ENCODE data around the gene KRTAP9-8.
"Not testable (repeated sequence)": the region's sequence is repeated elsewhere in the genome, so short reads cannot be mapped to it uniquely, and the experiment has no call there.

KRTAP9-8 gene

DNA sequence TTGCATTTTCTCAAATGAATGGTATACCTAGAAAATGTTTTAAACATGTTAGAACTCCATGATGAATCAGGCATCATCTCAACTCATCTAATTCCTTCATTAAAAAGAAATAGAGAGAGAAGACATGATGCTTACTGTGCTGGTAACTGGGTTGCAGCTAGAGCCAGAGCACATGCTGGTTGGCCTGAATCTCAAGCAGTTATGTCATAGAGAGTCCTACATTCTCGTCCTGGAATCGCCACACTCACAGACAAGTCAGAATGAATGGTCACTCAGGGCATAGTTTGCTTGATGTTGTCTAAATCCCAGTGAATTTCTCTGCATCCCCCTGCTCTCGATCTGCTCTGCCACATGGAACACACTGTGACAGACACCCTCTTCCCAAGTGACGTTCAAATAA is 683 bp upstream of the KRTAP9-8 start:
- H3K4me1 Mint-ChIP-seq (ENCODE audit: low read depth); H3K9me3 Mint-ChIP-seq; H3K4me3 Mint-ChIP-seq; H3K36me3 Mint-ChIP-seq (ENCODE audit: low read depth); H3K27ac Mint-ChIP-seq; H3K27me3 Mint-ChIP-seq (ENCODE audit: low read depth): not testable (repeated sequence)

GRCh38 chr17:41246995-41247787 is 9.4 kb downstream of the KRTAP9-8 start:
- H3K4me3 Mint-ChIP-seq; H3K36me3 Mint-ChIP-seq (ENCODE audit: low read depth); H3K27ac Mint-ChIP-seq; H3K9me3 Mint-ChIP-seq; H3K4me1 Mint-ChIP-seq (ENCODE audit: low read depth): not testable (repeated sequence)
- H3K27me3 Mint-ChIP-seq (ENCODE audit: low read depth): peaks cover 13% of the 10 kb centered on the region

DNA sequence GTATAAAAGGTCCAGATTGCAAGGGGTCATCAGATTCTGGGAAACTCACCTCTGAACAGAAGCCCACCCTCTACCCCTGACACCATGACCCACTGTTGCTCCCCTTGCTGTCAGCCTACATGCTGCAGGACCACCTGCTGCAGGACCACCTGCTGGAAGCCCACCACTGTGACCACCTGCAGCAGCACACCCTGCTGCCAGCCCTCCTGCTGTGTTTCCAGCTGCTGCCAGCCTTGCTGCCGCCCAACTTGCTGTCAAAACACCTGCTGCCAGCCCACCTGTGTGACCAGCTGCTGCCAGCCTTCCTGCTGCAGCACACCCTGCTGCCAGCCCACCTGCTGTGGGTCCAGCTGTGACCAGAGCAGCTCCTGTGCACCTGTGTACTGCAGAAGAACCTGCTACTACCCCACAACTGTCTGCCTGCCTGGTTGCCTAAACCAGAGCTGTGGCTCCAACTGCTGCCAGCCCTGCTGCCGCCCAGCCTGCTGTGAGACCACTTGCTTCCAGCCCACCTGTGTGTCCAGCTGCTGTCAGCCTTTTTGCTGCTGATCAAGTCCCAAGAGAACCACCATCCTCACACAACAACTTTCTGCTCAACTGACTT is 11.9 kb downstream of the KRTAP9-8 start, which contains the start of gene KRTAP9-4:
KRTAP9-4 (plus strand) TSS at position 51 of the 604 bp plus-strand sequence; CDS start at position 85, 34 bp downstream.
- H3K27ac Mint-ChIP-seq: not testable (repeated sequence)
- peaks cover 20% of the 10 kb centered on the region for H3K27me3 Mint-ChIP-seq (ENCODE audit: low read depth)

DNA sequence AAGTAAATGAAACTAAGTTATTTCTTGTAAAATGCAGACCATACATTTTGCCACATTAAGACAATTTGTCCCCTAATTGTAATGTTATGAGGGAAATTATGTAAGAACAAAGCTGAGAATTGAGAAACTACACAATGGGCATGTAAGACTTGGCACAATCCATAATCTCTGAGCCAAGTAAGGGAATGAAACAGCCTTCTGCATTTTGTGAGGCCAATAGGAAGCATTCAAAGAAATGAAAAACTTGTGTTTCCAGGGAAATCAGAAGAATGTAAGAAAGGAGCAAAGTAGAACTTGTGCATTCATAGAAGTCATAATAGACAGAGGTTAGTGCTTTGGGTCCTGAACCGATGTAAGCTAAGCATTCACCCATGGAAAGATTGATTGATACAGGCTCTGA is 13.5 kb downstream of the KRTAP9-8 start:
- Mint-ChIP-seq H3K27me3 (ENCODE audit: low read depth) (peaks cover 25% of the 10 kb centered on the region), H3K4me1 (ENCODE audit: low read depth) (no peaks in the 10 kb centered on the region), H3K4me3 (no peak overlapping the region), H3K9me3 (no peaks in the 10 kb centered on the region), H3K27ac (no peak overlapping the region), H3K36me3 (ENCODE audit: low read depth) (no peaks in the 10 kb centered on the region)

More for the DNA sequence above, 11.9 kb downstream of the KRTAP9-8 start, which contains the start of gene KRTAP9-4:
- not testable (repeated sequence) for H3K9me3 Mint-ChIP-seq; H3K4me1 Mint-ChIP-seq (ENCODE audit: low read depth); H3K4me3 Mint-ChIP-seq; H3K36me3 Mint-ChIP-seq (ENCODE audit: low read depth)

GRCh38 chr17:41254861-41255260 is 17.1 kb downstream of the KRTAP9-8 start:
- Mint-ChIP-seq H3K27ac (no peak overlapping the region), H3K4me1 (ENCODE audit: low read depth) (no peaks in the 10 kb centered on the region), H3K27me3 (ENCODE audit: low read depth) (peaks cover 46% of the 10 kb centered on the region), H3K9me3 (no peaks in the 10 kb centered on the region), H3K4me3 (no peak overlapping the region), H3K36me3 (ENCODE audit: low read depth) (no peaks in the 10 kb centered on the region)

- H3K27me3 Mint-ChIP-seq (ENCODE audit: low read depth): peaks cover 47% of the 10 kb centered on the region
- H3K27ac Mint-ChIP-seq; H3K9me3 Mint-ChIP-seq; H3K4me1 Mint-ChIP-seq (ENCODE audit: low read depth); H3K36me3 Mint-ChIP-seq (ENCODE audit: low read depth); H3K4me3 Mint-ChIP-seq: not testable (repeated sequence)
Observed at GRCh38 chr17:41255381-41256290, 17.8 kb downstream of the KRTAP9-8 start, which contains the start of gene KRTAP9-9. Gene KRTAP9-9, plus strand, starts transcription at chr17:41255384.

GRCh38 chr17:41256291-41256685 is 18.5 kb downstream of the KRTAP9-8 start:
- no peak overlapping the region for H3K27ac Mint-ChIP-seq
- no peaks in the 10 kb centered on the region for H3K9me3 Mint-ChIP-seq
- H3K36me3 Mint-ChIP-seq (ENCODE audit: low read depth): no peaks in the 10 kb centered on the region
- H3K4me1 Mint-ChIP-seq (ENCODE audit: low read depth): no peaks in the 10 kb centered on the region
- no peak overlapping the region for H3K4me3 Mint-ChIP-seq
- H3K27me3 Mint-ChIP-seq (ENCODE audit: low read depth): peaks cover 52% of the 10 kb centered on the region

DNA sequence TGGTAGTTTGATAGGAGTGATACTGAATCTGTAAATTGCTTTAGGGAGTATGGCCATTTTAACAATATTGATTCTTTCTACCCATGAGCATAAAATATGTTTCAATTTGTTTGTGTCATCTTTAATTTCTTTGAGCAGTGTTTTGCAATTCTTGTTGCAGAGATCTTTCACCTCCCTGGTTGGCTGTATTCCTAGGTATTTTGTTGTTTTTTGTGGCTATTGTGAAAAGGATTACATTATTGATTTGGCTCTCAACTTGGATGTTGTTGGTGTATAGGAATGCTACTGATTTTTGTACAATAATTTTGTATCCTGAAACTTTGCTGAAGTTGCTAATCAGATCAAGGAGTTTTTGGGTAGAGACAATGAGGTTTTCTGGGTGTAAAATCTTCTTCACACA is 20.6 kb downstream of the KRTAP9-8 start:
- H3K9me3 Mint-ChIP-seq: no peaks in the 10 kb centered on the region

GRCh38 chr17:41263212-41263611 is 25.4 kb downstream of the KRTAP9-8 start:
- Mint-ChIP-seq H3K27ac (no peak overlapping the region), H3K4me3 (no peak overlapping the region), H3K4me1 (ENCODE audit: low read depth) (no peaks in the 10 kb centered on the region), H3K27me3 (ENCODE audit: low read depth) (peaks cover 48% of the 10 kb centered on the region), H3K36me3 (ENCODE audit: low read depth) (no peaks in the 10 kb centered on the region), H3K9me3 (no peaks in the 10 kb centered on the region)

More for the DNA sequence above, 20.6 kb downstream of the KRTAP9-8 start:
- Mint-ChIP-seq H3K36me3 (ENCODE audit: low read depth) (no peaks in the 10 kb centered on the region), H3K27me3 (ENCODE audit: low read depth) (peaks cover 58% of the 10 kb centered on the region), H3K27ac (no peak overlapping the region), H3K4me3 (no peak overlapping the region), H3K4me1 (ENCODE audit: low read depth) (no peaks in the 10 kb centered on the region)

GRCh38 chr17:41264599-41264998 is 26.8 kb downstream of the KRTAP9-8 start:
- H3K4me1 Mint-ChIP-seq (ENCODE audit: low read depth): no peaks in the 10 kb centered on the region
- H3K27me3 Mint-ChIP-seq (ENCODE audit: low read depth): peaks cover 35% of the 10 kb centered on the region
- H3K9me3 Mint-ChIP-seq: no peaks in the 10 kb centered on the region
- H3K27ac Mint-ChIP-seq: no peak overlapping the region
- no peak overlapping the region for H3K4me3 Mint-ChIP-seq
- no peaks in the 10 kb centered on the region for H3K36me3 Mint-ChIP-seq (ENCODE audit: low read depth)

- H3K4me3 Mint-ChIP-seq: no peak within 1 kb of the TSS
- H3K4me1 Mint-ChIP-seq (ENCODE audit: low read depth): no peaks in the 10 kb centered on the region
- H3K36me3 Mint-ChIP-seq (ENCODE audit: low read depth): no peaks in the 10 kb centered on the region
- H3K27me3 Mint-ChIP-seq (ENCODE audit: low read depth): peaks cover 33% of the 10 kb centered on the region
- H3K27ac Mint-ChIP-seq: no peak within 1 kb of the TSS
- no peaks in the 10 kb centered on the region for H3K9me3 Mint-ChIP-seq
Observed at GRCh38 chr17:41265078-41265477, 27.3 kb downstream of the KRTAP9-8 start, which contains the start of gene KRTAP9-6. Gene KRTAP9-6, plus strand, starts transcription at chr17:41265378. Its CDS starts 0 bp downstream, at chr17:41265378.

DNA sequence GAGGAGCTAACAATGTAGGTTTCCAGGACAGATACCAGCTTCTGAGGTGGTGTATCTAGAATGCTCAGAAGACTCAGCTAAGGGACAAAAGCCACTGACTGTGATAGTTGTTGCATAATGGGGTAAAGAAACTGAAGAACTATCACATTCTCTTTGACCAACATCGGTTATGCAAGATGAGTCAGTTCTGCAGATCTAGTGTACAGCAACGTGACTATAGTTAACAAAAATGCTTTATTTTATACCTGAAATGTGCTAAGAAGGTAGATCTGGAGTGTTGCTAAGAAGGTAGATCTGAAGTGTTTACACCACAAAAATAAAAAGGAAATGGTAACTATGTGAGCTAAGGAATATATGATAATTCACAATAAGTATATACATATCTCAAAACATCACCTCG is 29.9 kb downstream of the KRTAP9-8 start:
- Mint-ChIP-seq H3K27me3 (ENCODE audit: low read depth) (peaks cover 11% of the 10 kb centered on the region), H3K9me3 (no peaks in the 10 kb centered on the region), H3K4me3 (no peak overlapping the region)

DNA sequence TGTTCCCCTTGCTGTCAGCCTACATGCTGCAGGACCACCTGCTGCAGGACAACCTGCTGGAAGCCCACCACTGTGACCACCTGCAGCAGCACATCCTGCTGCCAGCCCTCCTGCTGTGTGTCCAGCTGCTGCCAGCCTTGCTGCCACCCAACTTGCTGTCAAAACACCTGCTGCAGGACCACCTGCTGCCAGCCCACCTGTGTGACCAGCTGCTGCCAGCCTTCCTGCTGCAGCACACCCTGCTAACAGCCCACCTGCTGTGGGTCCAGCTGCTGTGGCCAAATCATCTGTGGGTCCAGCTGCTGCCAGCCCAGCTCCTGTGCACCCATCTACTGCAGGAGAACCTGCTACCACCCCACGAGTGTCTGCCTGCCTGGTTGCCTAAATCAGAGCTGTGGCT is 33.5 kb downstream of the KRTAP9-8 start:
- not testable (repeated sequence) for H3K4me3 Mint-ChIP-seq; H3K27ac Mint-ChIP-seq; H3K27me3 Mint-ChIP-seq (ENCODE audit: low read depth); H3K4me1 Mint-ChIP-seq (ENCODE audit: low read depth); H3K36me3 Mint-ChIP-seq (ENCODE audit: low read depth); H3K9me3 Mint-ChIP-seq

More for the DNA sequence above, 29.9 kb downstream of the KRTAP9-8 start:
- Mint-ChIP-seq H3K36me3 (ENCODE audit: low read depth) (no peaks in the 10 kb centered on the region), H3K27ac (no peak overlapping the region), H3K4me1 (ENCODE audit: low read depth) (no peaks in the 10 kb centered on the region)

DNA sequence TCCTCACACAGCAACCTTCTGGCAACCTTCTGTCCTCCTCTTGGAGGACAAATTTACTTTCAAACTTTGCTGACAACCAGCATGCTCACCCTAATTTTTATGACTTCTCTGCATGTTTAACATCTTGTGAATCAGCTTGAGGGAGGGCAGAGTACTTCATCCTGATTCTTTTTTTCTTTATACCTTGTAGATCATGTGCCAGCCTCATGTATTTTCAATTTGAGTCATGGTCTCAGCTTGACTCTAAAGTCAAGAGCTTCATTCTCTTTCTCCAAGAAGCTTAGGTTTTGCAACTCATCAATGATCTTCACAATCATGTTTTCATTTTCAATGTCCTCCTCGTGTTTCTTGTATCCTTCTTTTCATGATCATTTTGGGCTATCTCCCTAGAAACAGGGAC is 34.1 kb downstream of the KRTAP9-8 start:
- no peak overlapping the region for H3K27ac Mint-ChIP-seq
- peaks cover 8% of the 10 kb centered on the region for H3K27me3 Mint-ChIP-seq (ENCODE audit: low read depth)
- no peaks in the 10 kb centered on the region for H3K9me3 Mint-ChIP-seq
- H3K4me3 Mint-ChIP-seq: no peak overlapping the region
- H3K36me3 Mint-ChIP-seq (ENCODE audit: low read depth): no peaks in the 10 kb centered on the region
- H3K4me1 Mint-ChIP-seq (ENCODE audit: low read depth): no peaks in the 10 kb centered on the region

All from T-helper 1 cell treated with Interleukin-12 subunit alpha and Interleukin-12 subunit beta and Interleukin-4 antibody, amounts not matched to agents 30 μg/mL and 1 μg/mL, for 36 hours (primary cell).